H1 (cell line): ENCODE measurements around the gene RNF126. TPM values are rescaled to one million over a fixed set of nuclear protein-coding genes. Genes with fewer than 3 reads are reported as not detected.

Experiments
- CTCF ChIA-PET: fragments of 300-600 bp; sonication (Branson Sonifier 250); formaldehyde crosslinking; loops from one replicate; lab custom pipeline; 2021; ENCODE audit not compliant: partially characterized antibody; lab: Charles Lee
- POLR2A ChIA-PET: fragments of 300-600 bp; sonication (Branson Sonifier 250); formaldehyde crosslinking; loops from one replicate; lab custom pipeline; 2021; ENCODE audit warnings: inconsistent platforms; ENCODE audit not compliant: partially characterized antibody; lab: Charles Lee
- DNase-seq, 2 experiments: peaks; one replicate each; pipeline versions ENCODE4 v3.0.0 to v3.0.0-alpha.2; 2010 to 2022; ENCODE audit warnings: low spot score in 2 of 2, low read depth in 1 of 2, mixed read lengths in 1 of 2
- FAIRE-seq: peaks from 2 replicates; lab custom pipeline; 2011; peaks lifted over from hg19 to GRCh38; lab: Jason Lieb, UNC
- H2AFZ ChIP-seq: 2 replicates; pipeline ENCODE4 v1.8.1; 2012; ENCODE audit warnings: low read length, inconsistent platforms
- H2AK5ac ChIP-seq: 2 replicates; pipeline ENCODE4 v1.6.1; 2013; ENCODE audit warnings: low read depth, low read length
- H2BK120ac ChIP-seq: replicated peaks from 2 replicates; pipeline ENCODE3; 2013; ENCODE audit warnings: low read depth, low read length, inconsistent platforms
- H2BK12ac ChIP-seq: 2 replicates; pipeline ENCODE4 v1.6.1; 2013; ENCODE audit warnings: low read depth, low read length
- H2BK15ac ChIP-seq: 2 replicates; pipeline ENCODE4 v1.6.1; 2013; ENCODE audit warnings: low read length
- H2BK20ac ChIP-seq: 2 replicates; pipeline ENCODE4 v1.6.1; 2013; ENCODE audit warnings: low read length
- H2BK5ac ChIP-seq: 2 replicates; pipeline ENCODE4 v1.6.1; 2013; ENCODE audit warnings: low read depth, low read length
- H3K14ac ChIP-seq: 2 replicates; pipeline ENCODE4 v1.6.1; 2013; ENCODE audit warnings: inconsistent platforms; ENCODE audit not compliant: insufficient read length
- H3K18ac ChIP-seq: 2 replicates; pipeline ENCODE4 v1.6.1; 2013; ENCODE audit warnings: low read length; ENCODE audit errors: extremely low read depth
- H3K23ac ChIP-seq: 2 replicates; pipeline ENCODE4 v1.6.1; 2013; ENCODE audit warnings: inconsistent platforms; ENCODE audit not compliant: insufficient read length
- H3K23me2 ChIP-seq: 2 replicates; pipeline ENCODE4 v1.6.1; 2013; ENCODE audit warnings: low read depth, low read length
- H3K27ac ChIP-seq: 2 replicates; pipeline ENCODE4 v1.6.1; 2011; ENCODE audit warnings: low read depth, low read length, inconsistent platforms
- H3K27me3 ChIP-seq, 4 experiments: replicated peaks in 1 of 4; 1 replicate in 1 of 4; 2 replicates in 3 of 4; pipeline versions ENCODE4 v1.6.1 to v1.8.1; 2011 to 2013; ENCODE audit warnings: low read length in 3 of 4, mild to moderate bottlenecking in 3 of 4, inconsistent platforms in 2 of 4, mixed read lengths in 2 of 4, moderate library complexity in 1 of 4; ENCODE audit not compliant: control insufficient read depth in 3 of 4, insufficient read depth in 3 of 4; ENCODE audit errors: extremely low read depth in 1 of 4
- H3K36me3 ChIP-seq, 4 experiments: 2 replicates each; pipeline versions ENCODE4 v1.6.1 to v1.8.1; 2011 to 2013; ENCODE audit warnings: mild to moderate bottlenecking in 4 of 4, low read length in 3 of 4, moderate library complexity in 2 of 4, control low read depth in 1 of 4, inconsistent platforms in 1 of 4; ENCODE audit not compliant: insufficient read depth in 4 of 4, control insufficient read depth in 2 of 4
- H3K4ac ChIP-seq: replicated peaks from 2 replicates; pipeline ENCODE3; 2013; ENCODE audit warnings: low read length, low read depth, mixed read lengths, inconsistent platforms; ENCODE audit not compliant: insufficient read length
- H3K4me1 ChIP-seq, 4 experiments: replicated peaks in 1 of 4; 1 replicate in 1 of 4; 2 replicates in 3 of 4; pipeline versions ENCODE4 v1.6.1 to v1.8.1; 2011 to 2013; ENCODE audit warnings: low read length in 3 of 4, inconsistent platforms in 2 of 4, mixed read lengths in 1 of 4; ENCODE audit not compliant: insufficient read depth in 4 of 4, control insufficient read depth in 3 of 4
- H3K4me2 ChIP-seq, 2 experiments: 2 replicates each; pipeline versions ENCODE4 v1.6.1 to v1.8.1; 2011 to 2013; ENCODE audit warnings: low read depth in 2 of 2, low read length in 2 of 2, control low read depth in 1 of 2, inconsistent platforms in 1 of 2, mild to moderate bottlenecking in 1 of 2; ENCODE audit not compliant: insufficient read depth in 1 of 2
- H3K4me3 ChIP-seq, 4 experiments: fragments of 200-600, 300-600 bp in 1 of 4; sonication (generic), shearing (Covaris generic), sonication (Bioruptor Twin) in 1 of 4; 2 replicates each; pipeline versions ENCODE4 v1.5.1 to v1.8.1; 2011 to 2016; ENCODE audit warnings: low read length in 4 of 4, low read depth in 3 of 4, control low read depth in 2 of 4, inconsistent platforms in 2 of 4, mild to moderate bottlenecking in 2 of 4, mixed read lengths in 1 of 4, moderate library complexity in 1 of 4; ENCODE audit not compliant: insufficient read depth in 2 of 4; ENCODE audit errors: extremely low read depth in 1 of 4
- H3K56ac ChIP-seq: replicated peaks from 2 replicates; pipeline ENCODE3; 2013; ENCODE audit warnings: low read depth, mild to moderate bottlenecking, mixed read lengths, low read length, inconsistent platforms; ENCODE audit not compliant: insufficient read length
- H3K79me1 ChIP-seq: 2 replicates; pipeline ENCODE4 v1.6.1; 2013; ENCODE audit warnings: low read depth, low read length, control low read depth
- H3K79me2 ChIP-seq, 2 experiments: 2 replicates each; pipeline versions ENCODE4 v1.6.1 to v1.8.1; 2012 to 2013; ENCODE audit warnings: low read length in 2 of 2, mild to moderate bottlenecking in 2 of 2, inconsistent platforms in 1 of 2; ENCODE audit not compliant: insufficient read depth in 2 of 2, control insufficient read depth in 1 of 2
- H3K9ac ChIP-seq, 4 experiments: replicated peaks in 1 of 4; 1 replicate in 1 of 4; 2 replicates in 3 of 4; pipeline versions ENCODE4 v1.6.1 to v1.8.1; 2011 to 2013; ENCODE audit warnings: low read depth in 3 of 4, low read length in 3 of 4, control low read depth in 2 of 4, mild to moderate bottlenecking in 2 of 4, moderate library complexity in 2 of 4, inconsistent platforms in 1 of 4; ENCODE audit errors: extremely low read depth in 1 of 4
- H3K9me3 ChIP-seq, 2 experiments: 2 replicates each; pipeline versions ENCODE4 v1.6.1 to v1.8.1; 2012 to 2013; ENCODE audit warnings: mild to moderate bottlenecking in 2 of 2, moderate library complexity in 2 of 2, control low read depth in 1 of 2, inconsistent platforms in 1 of 2, low read depth in 1 of 2, low read length in 1 of 2, mixed read lengths in 1 of 2; ENCODE audit not compliant: insufficient read depth in 2 of 2
- H4K20me1 ChIP-seq, 2 experiments: replicated peaks in 1 of 2; 2 replicates each; pipeline versions ENCODE3 to v1.8.1; 2011 to 2013; ENCODE audit warnings: inconsistent platforms in 2 of 2, low read length in 2 of 2, mild to moderate bottlenecking in 1 of 2; ENCODE audit not compliant: insufficient read depth in 2 of 2, control insufficient read depth in 1 of 2
- H4K5ac ChIP-seq: 2 replicates; pipeline ENCODE4 v1.6.1; 2013; ENCODE audit warnings: low read length, low read depth, mixed read lengths, inconsistent platforms; ENCODE audit not compliant: insufficient read length
- H4K8ac ChIP-seq: 2 replicates; pipeline ENCODE4 v1.8.0; 2013; ENCODE audit warnings: mild to moderate bottlenecking, moderate library complexity, low read length, inconsistent platforms; ENCODE audit not compliant: insufficient read depth; ENCODE audit errors: extremely low read depth
- H4K91ac ChIP-seq: replicated peaks from 2 replicates; pipeline ENCODE3; 2013; ENCODE audit warnings: low read length, mixed read lengths, inconsistent platforms; ENCODE audit not compliant: insufficient read length
- ATF2 ChIP-seq: IDR thresholded peaks from 2 replicates; pipeline ENCODE4 v1.6.1; 2012; ENCODE audit warnings: low read length, inconsistent platforms
- CBX5 ChIP-seq: fragments of 300-800, 300-1000 bp; sonication (generic); IDR thresholded peaks from 2 replicates; pipeline ENCODE4 v1.7.1; 2016; ENCODE audit warnings: antibody characterized with exemption, low read length, low read depth
- CTCF ChIP-seq, 3 experiments: IDR thresholded peaks; 1 replicate in 2 of 3; 2 replicates in 1 of 3; pipeline versions ENCODE4 v1.5.1 to v1.6.1; 2011; ENCODE audit warnings: low read length in 3 of 3, mild to moderate bottlenecking in 3 of 3, inconsistent platforms in 2 of 3, low read depth in 1 of 3, moderate library complexity in 1 of 3; ENCODE audit not compliant: insufficient read depth in 1 of 3; ENCODE audit errors: control extremely low read depth in 1 of 3
- JUN ChIP-seq: IDR thresholded peaks from 2 replicates; pipeline ENCODE4 v1.6.1; 2011; ENCODE audit warnings: low read depth, mild to moderate bottlenecking, improper control_type of control experiment, low read length
- NANOG ChIP-seq: IDR thresholded peaks from 2 replicates; pipeline ENCODE4 v1.6.1; 2011; ENCODE audit warnings: low read length, low read depth, mild to moderate bottlenecking, inconsistent platforms; ENCODE audit not compliant: insufficient read depth, poor library complexity, severe bottlenecking
- RAD21 ChIP-seq, 2 experiments: IDR thresholded peaks in 1 of 2; conservative IDR thresholded peaks in 1 of 2; 2 replicates each; pipeline ENCODE4 v1.6.1; 2011; ENCODE audit warnings: low read depth in 2 of 2, low read length in 2 of 2, improper control_type of control experiment in 1 of 2, inconsistent platforms in 1 of 2, mild to moderate bottlenecking in 1 of 2, moderate library complexity in 1 of 2
- SP1 ChIP-seq: IDR thresholded peaks from 2 replicates; pipeline ENCODE4 v1.6.1; 2011; ENCODE audit warnings: low read depth, low read length
- TCF12 ChIP-seq: IDR thresholded peaks from 2 replicates; pipeline ENCODE4 v1.6.1; 2011; ENCODE audit warnings: low read depth, mild to moderate bottlenecking, low read length
- YY1 ChIP-seq: IDR thresholded peaks from 2 replicates; pipeline ENCODE4 v1.6.1; 2011; ENCODE audit warnings: low read depth, mild to moderate bottlenecking, low read length
- WGBS, 2 experiments: shearing (Covaris generic) in 1 of 2; methylation state at CpG; one replicate each; pipeline versions ENCODE4 v1.1.6 to v1.1.7; 2013 to 2015; ENCODE audit warnings: low lambda C conversion rate in 2 of 2, mixed read lengths in 2 of 2, inconsistent platforms in 1 of 2, low coverage in 1 of 2, missing lambda C conversion rate in 1 of 2; ENCODE audit not compliant: insufficient replicate concordance in 2 of 2, insufficient coverage in 1 of 2, insufficient read length in 1 of 2; ENCODE audit errors: extremely low coverage in 1 of 2, missing lambda C conversion rate in 1 of 2; 5-methylcytosine and 5-hydroxymethylcytosine counted together
- polyA plus RNA-seq, 7 experiments: library from polyadenylated mRNA; depleted of rRNA in 3 of 7; stranded (reverse) in 5 of 7; unstranded in 2 of 7; fragments of >200 nt in 5 of 7; fragments of 200-250 nt in 2 of 7; gene quantifications; 1 replicate in 5 of 7; 2 replicates in 1 of 7; 4 replicates in 1 of 7; pipeline versions ENCODE4 v1.2.1 to v1.2.3, GENCODE V29; 2011 to 2013; ENCODE audit warnings: missing spikeins in 2 of 7, mixed read lengths in 2 of 7
- total RNA-seq: library from RNA; stranded (reverse); fragmentation: NEBNext Ultra II Directional; extraction: Animal tissue kit (Norgen Biotek cat#: 25700); gene quantifications from 2 replicates; pipeline ENCODE4 v1.2.1, GENCODE V29; 2021

RNF126 gene
- total and polyA plus RNA-seq, 2 of the 8 experiments (the other 6 are each of a cell fraction or from before 2014, with no cell fraction given) = 21.8 to 68.0 TPM

- Histone ChIP-seq H3K27me3 (no peaks in the 10 kb centered on the region), H4K91ac (no peak overlapping the region), H3K4me1 (no peaks in the 10 kb centered on the region), H3K23me2 (no peaks in the 10 kb centered on the region), H3K36me3 (peaks cover 4 to 60% (median 29%) of the 10 kb centered on the region in 4 experiments; a peak in 5 of 8 replicates), H4K5ac (no peak overlapping the region), H4K20me1 (peaks cover 0 to 9% of the 10 kb centered on the region in 2 experiments), H3K9me3 (no peaks in the 10 kb centered on the region), H3K79me1 (no peaks in the 10 kb centered on the region), H3K56ac (no peak overlapping the region), H2AFZ (no peak overlapping the region), H3K4me3 (no peak overlapping the region), H3K9ac (no peak overlapping the region), H3K79me2 (no peaks in the 10 kb centered on the region), H2AK5ac (no peak overlapping the region), H3K14ac (no peak overlapping the region), H2BK15ac (no peak overlapping the region), H2BK5ac (no peak overlapping the region), H2BK12ac (no peak overlapping the region), H2BK20ac (no peak overlapping the region), H3K27ac (no peak overlapping the region), H4K8ac (no peak overlapping the region), H3K23ac (no peak overlapping the region), H3K4ac (no peak overlapping the region), H3K4me2 (no peak overlapping the region), H3K18ac (no peak overlapping the region), H2BK120ac (no peak overlapping the region)
- ChIA-PET POLR2A (interaction anchor here (1.1 to 1.6 kb wide), 3 partner anchors 8 to 85 kb away, joined by 3 read pairs; no protein-coding TSS in a partner anchor), CTCF (interaction anchor here (0.6 to 1.1 kb wide), 4 partner anchors 17 to 128 kb away, joined by 3 read pairs; no protein-coding TSS in a partner anchor)
- DNase-seq = no peak
- WGBS, 2 experiments = 93% methylated on average over 11 of the region's 19 CpGs; no CpG with 5 or more reads in 1 of the 2 experiments
- no peak for FAIRE-seq
- TF ChIP-seq ATF2 = no peak
- no peak for TF ChIP-seq RAD21 (IDR thresholded peaks at IDR 0.05 in 1 of 2, conservative IDR thresholded peaks at IDR 0.05 in 1 of 2; ENCODE audit: low read depth in 2 of 2, low read length in 2 of 2)
- TF ChIP-seq CBX5 = no peak
- TF ChIP-seq TCF12 = no peak
- no peak for TF ChIP-seq CTCF (IDR thresholded peaks at IDR 0.05; ENCODE audit: control extremely low read depth in 1 of 3, insufficient read depth in 1 of 3, low read depth in 1 of 3, low read length in 3 of 3)
- TF ChIP-seq SP1 = no peak
- no peak for TF ChIP-seq NANOG
- TF ChIP-seq JUN = no peak
- no peak for TF ChIP-seq YY1
Measured at GRCh38 chr19:618247-618619, 44.8 kb downstream of the RNF126 start.
